H9 (cell line): ENCODE results near the gene INPP5A. TPM values are rescaled to one million over a fixed set of nuclear protein-coding genes. Genes with fewer than 3 reads are reported as not detected.

Source experiments
- DNase-seq: peaks from one replicate; pipeline ENCODE4 v3.0.0-alpha.2; 2017
- H2AFZ ChIP-seq: one replicate; pipeline ENCODE4 v1.6.1; 2013; ENCODE audit warnings: mild to moderate bottlenecking, low read length, control low read depth, moderate library complexity
- H2AK5ac ChIP-seq: 2 replicates; pipeline ENCODE4 v1.6.1; 2013; ENCODE audit warnings: low read length, control low read depth, mixed read lengths; ENCODE audit not compliant: insufficient read length
- H2BK120ac ChIP-seq: one replicate; pipeline ENCODE4 v1.6.1; 2013; ENCODE audit warnings: low read depth, mild to moderate bottlenecking, low read length, control low read depth, inconsistent platforms; ENCODE audit not compliant: poor library complexity, severe bottlenecking
- H2BK12ac ChIP-seq: 2 replicates; pipeline ENCODE4 v1.6.1; 2013; ENCODE audit warnings: low read length, control low read depth, mixed read lengths, low read depth; ENCODE audit not compliant: insufficient read length
- H2BK15ac ChIP-seq: 2 replicates; pipeline ENCODE4 v1.6.1; 2013; ENCODE audit warnings: low read depth, low read length, control low read depth
- H2BK20ac ChIP-seq: one replicate; pipeline ENCODE4 v1.6.1; 2013; ENCODE audit warnings: low read depth, mild to moderate bottlenecking, low read length, control low read depth, inconsistent platforms; ENCODE audit not compliant: poor library complexity, severe bottlenecking
- H2BK5ac ChIP-seq: 2 replicates; pipeline ENCODE4 v1.6.1; 2013; ENCODE audit warnings: low read length, control low read depth, mixed read lengths; ENCODE audit not compliant: insufficient read length
- H3K14ac ChIP-seq: 2 replicates; pipeline ENCODE4 v1.6.1; 2013; ENCODE audit warnings: low read length, control low read depth; ENCODE audit not compliant: insufficient read depth
- H3K18ac ChIP-seq: 2 replicates; pipeline ENCODE4 v1.6.1; 2013; ENCODE audit warnings: low read depth, mild to moderate bottlenecking, mixed read lengths, low read length, control low read depth; ENCODE audit not compliant: insufficient read length
- H3K23ac ChIP-seq: 2 replicates; pipeline ENCODE4 v1.6.1; 2013; ENCODE audit warnings: low read length, control low read depth, mixed read lengths, low read depth; ENCODE audit not compliant: insufficient read length
- H3K23me2 ChIP-seq: 2 replicates; pipeline ENCODE4 v1.6.1; 2013; ENCODE audit warnings: low read depth, mild to moderate bottlenecking, mixed read lengths, low read length, control low read depth; ENCODE audit not compliant: insufficient read length, poor library complexity, severe bottlenecking
- H3K27ac ChIP-seq: 2 replicates; pipeline ENCODE4 v1.5.1; 2013; ENCODE audit warnings: low read length, control low read depth, mixed read lengths, low read depth; ENCODE audit not compliant: insufficient read length
- H3K27me3 ChIP-seq: 2 replicates; pipeline ENCODE4 v1.6.1; 2013; ENCODE audit warnings: low read length, control low read depth, inconsistent platforms; ENCODE audit not compliant: insufficient read depth
- H3K4ac ChIP-seq: 2 replicates; pipeline ENCODE4 v1.6.1; 2013; ENCODE audit warnings: low read depth, mild to moderate bottlenecking, control low read depth, inconsistent platforms, low read length, moderate library complexity
- H3K4me1 ChIP-seq: 2 replicates; pipeline ENCODE4 v1.6.1; 2013; ENCODE audit warnings: low read length, control low read depth, inconsistent platforms; ENCODE audit not compliant: insufficient read depth
- H3K4me2 ChIP-seq: 2 replicates; pipeline ENCODE4 v1.6.1; 2013; ENCODE audit warnings: low read length, control low read depth, mixed read lengths; ENCODE audit not compliant: insufficient read length, insufficient read depth
- H3K56ac ChIP-seq: 2 replicates; pipeline ENCODE4 v1.6.1; 2013; ENCODE audit warnings: low read depth, mild to moderate bottlenecking, mixed read lengths, low read length, control low read depth; ENCODE audit not compliant: insufficient read length
- H3K79me1 ChIP-seq: 2 replicates; pipeline ENCODE4 v1.6.1; 2013; ENCODE audit warnings: low read depth, mild to moderate bottlenecking, moderate library complexity, low read length, control low read depth, inconsistent platforms; ENCODE audit not compliant: insufficient read depth, poor library complexity, severe bottlenecking
- H3K79me2 ChIP-seq: 2 replicates; pipeline ENCODE4 v1.6.1; 2013; ENCODE audit warnings: low read length, control low read depth, inconsistent platforms; ENCODE audit not compliant: insufficient read depth
- H3K9ac ChIP-seq: 2 replicates; pipeline ENCODE4 v1.6.1; 2013; ENCODE audit warnings: low read length, control low read depth, mixed read lengths; ENCODE audit not compliant: insufficient read length; ENCODE audit errors: extremely low read depth
- H3K9me3 ChIP-seq: one replicate; pipeline ENCODE4 v1.6.1; 2013; ENCODE audit warnings: low read depth, low read length, inconsistent platforms; ENCODE audit not compliant: control insufficient read depth
- H3T11ph ChIP-seq: one replicate; pipeline ENCODE4 v1.6.1; 2013; ENCODE audit warnings: mild to moderate bottlenecking, low read length, control low read depth, inconsistent platforms
- H4K20me1 ChIP-seq: one replicate; pipeline ENCODE4 v1.6.1; 2013; ENCODE audit not compliant: control insufficient read depth, insufficient read length, insufficient read depth
- H4K5ac ChIP-seq: 2 replicates; pipeline ENCODE4 v1.6.1; 2013; ENCODE audit warnings: low read depth, mild to moderate bottlenecking, mixed read lengths, low read length, control low read depth; ENCODE audit not compliant: insufficient read length
- H4K8ac ChIP-seq: replicated peaks from 2 replicates; pipeline ENCODE4 v1.6.1; 2013; ENCODE audit warnings: low read length, control low read depth, mixed read lengths, low read depth; ENCODE audit not compliant: insufficient read length
- H4K91ac ChIP-seq: 2 replicates; pipeline ENCODE4 v1.6.1; 2013; ENCODE audit warnings: low read depth, mild to moderate bottlenecking, moderate library complexity, mixed read lengths, low read length, control low read depth; ENCODE audit not compliant: insufficient read length
- H3K27ac Mint-ChIP-seq, 3 experiments: 2 replicates in 2 of 3; 3 replicates in 1 of 3; pipeline ENCODE4 v1.8.0; 2020 to 2021; ENCODE audit warnings: mixed read lengths in 3 of 3, mild to moderate bottlenecking in 1 of 3, moderate library complexity in 1 of 3
- H3K27me3 Mint-ChIP-seq: 2 replicates; pipeline ENCODE4 v1.8.0; 2021; ENCODE audit warnings: low read depth, mild to moderate bottlenecking, moderate library complexity, mixed read lengths
- H3K36me3 Mint-ChIP-seq, 3 experiments: 2 replicates in 2 of 3; 3 replicates in 1 of 3; pipeline ENCODE4 v1.8.0; 2020 to 2021; ENCODE audit warnings: low read depth in 3 of 3, mixed read lengths in 3 of 3; ENCODE audit not compliant: insufficient read depth in 1 of 3
- H3K4me1 Mint-ChIP-seq, 2 experiments: 2 replicates each; pipeline ENCODE4 v1.8.0; 2020; ENCODE audit warnings: mixed read lengths in 2 of 2
- H3K4me3 Mint-ChIP-seq, 2 experiments: 2 replicates in 1 of 2; 3 replicates in 1 of 2; pipeline ENCODE4 v1.8.0; 2020 to 2021; ENCODE audit warnings: mild to moderate bottlenecking in 2 of 2, mixed read lengths in 2 of 2, moderate library complexity in 1 of 2
- H3K9me3 Mint-ChIP-seq, 2 experiments: 2 replicates in 1 of 2; 3 replicates in 1 of 2; pipeline ENCODE4 v1.8.0; 2020; ENCODE audit warnings: mild to moderate bottlenecking in 2 of 2, mixed read lengths in 2 of 2, moderate library complexity in 1 of 2
- CTCF ChIP-seq: fragments of 200-600 bp; sonication (generic); conservative IDR thresholded peaks from 3 replicates; pipeline ENCODE4 v1.8.0; 2021; ENCODE audit warnings: antibody characterized with exemption, mild to moderate bottlenecking
- WGBS: extraction: QIAGEN DNeasy Blood & Tissue Kit; methylation state at CpG from one replicate; pipeline ENCODE4 v1.1.7; 2013; ENCODE audit warnings: missing lambda C conversion rate, low lambda C conversion rate, mixed read lengths; ENCODE audit not compliant: insufficient read length; ENCODE audit errors: extremely low coverage; 5-methylcytosine and 5-hydroxymethylcytosine counted together
- total RNA-seq: library from RNA; stranded (reverse); gene quantifications from 2 replicates; pipeline ENCODE4 v1.2.1, GENCODE V29; 2021

INPP5A gene
- total RNA-seq, 1 experiment from 2014 or later = 17.7 TPM

GRCh38 chr10:132497063-132497680 is 40.4 kb upstream of the INPP5A start:
- no peaks in the 10 kb centered on the region for H3K79me2 ChIP-seq
- peak; percentile 17 for DNase-seq
- H3K23me2 ChIP-seq = no peaks in the 10 kb centered on the region
- no peak overlapping the region for H3K9ac ChIP-seq
- no peak overlapping the region for H3K56ac ChIP-seq
- H3K14ac ChIP-seq = no peak overlapping the region
- no peak overlapping the region for H2BK5ac ChIP-seq
- no peak overlapping the region for H2BK20ac ChIP-seq
- no peaks in the 10 kb centered on the region; a peak in 1 of 5 replicates for H3K9me3 Mint-ChIP-seq
- H3K27ac ChIP-seq = no peak overlapping the region
- H3K4me2 ChIP-seq = no peak overlapping the region
- H4K5ac ChIP-seq = no peak overlapping the region
- H4K20me1 ChIP-seq = no peaks in the 10 kb centered on the region
- H3K18ac ChIP-seq = no peak overlapping the region
- peaks cover 27% of the 10 kb centered on the region for H3K27me3 Mint-ChIP-seq
- H3K4me3 Mint-ChIP-seq = no peak overlapping the region
- H3K23ac ChIP-seq = no peak overlapping the region
- no peak overlapping the region for H4K8ac ChIP-seq
- H4K91ac ChIP-seq = no peak overlapping the region
- H2BK15ac ChIP-seq = no peak overlapping the region
- WGBS = no CpG with 5 or more reads among the region's 30 CpGs
- H3T11ph ChIP-seq = no peak overlapping the region
- no peaks in the 10 kb centered on the region for H3K9me3 ChIP-seq
- H3K27me3 ChIP-seq = no peaks in the 10 kb centered on the region
- no peaks in the 10 kb centered on the region for H3K36me3 Mint-ChIP-seq
- H3K4me1 Mint-ChIP-seq = no peaks in the 10 kb centered on the region
- no peak for TF ChIP-seq CTCF
- H3K4me1 ChIP-seq = no peaks in the 10 kb centered on the region
- H2BK120ac ChIP-seq = no peak overlapping the region
- H2AK5ac ChIP-seq = no peak overlapping the region
- no peak overlapping the region for H2AFZ ChIP-seq
- H3K27ac Mint-ChIP-seq = no peak overlapping the region
- H2BK12ac ChIP-seq = no peak overlapping the region
- H3K79me1 ChIP-seq = no peaks in the 10 kb centered on the region
- H3K4ac ChIP-seq = no peak overlapping the region
